ENCODE results near the gene BUB3.

Gene BUB3

DNA sequence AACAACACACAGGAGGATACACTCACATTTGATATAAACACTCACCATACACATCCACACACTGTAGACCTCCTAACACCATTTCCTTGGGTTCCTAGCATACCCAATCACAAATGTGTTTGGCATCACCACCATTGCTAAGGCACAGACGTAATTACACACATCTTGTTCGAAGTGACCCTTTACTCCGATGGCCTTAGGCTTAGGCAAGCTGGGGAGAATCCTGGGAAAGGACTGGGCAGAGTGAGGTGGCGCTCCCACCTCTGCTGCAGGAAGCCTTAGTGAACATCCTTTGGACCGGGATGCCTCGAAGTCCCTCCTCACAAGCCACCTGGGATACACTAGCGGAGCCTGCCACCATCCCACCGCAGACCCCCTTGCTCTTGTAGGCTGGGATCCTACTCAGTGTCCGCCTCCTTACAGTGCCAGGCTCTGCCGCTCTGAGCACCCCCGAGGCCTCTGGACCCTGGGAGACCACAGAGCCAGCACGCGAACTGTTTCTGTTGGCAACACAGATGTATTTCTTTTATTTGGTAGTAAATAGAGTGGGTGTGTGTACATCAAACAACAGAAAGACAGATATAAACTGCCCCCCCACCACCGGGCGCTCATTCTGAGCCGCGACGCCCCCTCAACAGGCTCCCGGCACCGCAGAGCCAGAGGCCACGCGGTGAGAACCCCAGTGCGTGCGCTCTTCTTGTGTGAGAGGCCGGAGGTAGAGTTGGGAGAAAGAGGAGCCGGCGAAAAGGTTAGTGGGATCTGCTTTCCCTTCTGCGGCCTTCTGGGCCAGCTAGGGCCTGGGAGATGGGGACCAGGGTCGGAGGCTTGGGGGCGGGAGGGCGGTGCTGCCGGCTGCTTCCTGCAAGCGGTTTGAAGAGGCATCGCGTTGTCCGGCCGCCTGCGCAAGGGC, 12.2 kb upstream of the BUB3 start:
- H3K27ac ChIP-seq (ENCODE audit: low read depth, low read length), result no peak overlapping the region
- no peaks in the 10 kb centered on the region for H3K9me3 ChIP-seq (ENCODE audit: control insufficient read depth in 1 of 2, low read length in 2 of 2)
- peaks cover 96 to 98% of the 10 kb centered on the region in 2 donors for H3K27me3 ChIP-seq (ENCODE audit: control insufficient read depth in 1 of 2, insufficient read depth in 2 of 2, low read length in 2 of 2)
- no peak overlapping the region for H3K4me3 ChIP-seq (ENCODE audit: low read depth in 1 of 2, low read length in 2 of 2)
- no peaks in the 10 kb centered on the region for H3K36me3 ChIP-seq (ENCODE audit: control insufficient read depth in 1 of 2, insufficient read depth in 2 of 2, low read length in 2 of 2)
- H3K9ac ChIP-seq (ENCODE audit: low read depth in 1 of 2, low read length in 2 of 2), result no peak overlapping the region
- peaks cover 0 to 17% of the 10 kb centered on the region in 2 donors for H3K4me1 ChIP-seq (ENCODE audit: control insufficient read depth in 1 of 2, insufficient read depth in 2 of 2, low read length in 2 of 2)

DNA sequence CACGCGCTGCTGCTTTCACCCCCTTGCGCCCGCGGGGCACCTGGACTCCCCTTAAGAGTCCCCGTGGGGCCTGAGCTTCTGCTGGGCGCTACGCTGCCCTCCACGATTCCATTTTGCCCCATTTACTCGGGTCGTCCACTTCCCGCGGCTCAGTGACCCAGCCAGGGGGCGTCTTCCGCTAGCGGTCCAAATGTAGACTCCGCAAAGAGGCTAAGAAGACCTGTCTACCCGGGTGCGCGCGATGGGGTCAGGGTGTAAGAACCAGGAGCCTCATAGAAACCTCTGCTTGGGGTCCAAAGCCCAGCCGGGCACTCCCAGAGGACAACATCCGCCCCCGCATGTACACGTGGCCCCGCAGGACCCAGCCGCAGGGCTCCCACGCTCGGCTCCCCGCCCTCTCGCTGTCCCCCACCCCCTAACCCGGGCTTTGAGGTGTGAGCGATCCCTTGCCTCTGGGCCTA, 11.5 kb upstream of the BUB3 start:
- H3K9ac ChIP-seq (ENCODE audit: low read depth in 1 of 2, low read length in 2 of 2), result no peak overlapping the region
- no peaks in the 10 kb centered on the region for H3K36me3 ChIP-seq (ENCODE audit: control insufficient read depth in 1 of 2, insufficient read depth in 2 of 2, low read length in 2 of 2)
- H3K4me3 ChIP-seq (ENCODE audit: low read depth in 1 of 2, low read length in 2 of 2), result no peak overlapping the region
- no peak overlapping the region for H3K27ac ChIP-seq (ENCODE audit: low read depth, low read length)
- peaks cover 96 to 98% of the 10 kb centered on the region in 2 donors for H3K27me3 ChIP-seq (ENCODE audit: control insufficient read depth in 1 of 2, insufficient read depth in 2 of 2, low read length in 2 of 2)
- no peaks in the 10 kb centered on the region for H3K9me3 ChIP-seq (ENCODE audit: control insufficient read depth in 1 of 2, low read length in 2 of 2)
- peaks cover 0 to 11% of the 10 kb centered on the region in 2 donors for H3K4me1 ChIP-seq (ENCODE audit: control insufficient read depth in 1 of 2, insufficient read depth in 2 of 2, low read length in 2 of 2)

DNA sequence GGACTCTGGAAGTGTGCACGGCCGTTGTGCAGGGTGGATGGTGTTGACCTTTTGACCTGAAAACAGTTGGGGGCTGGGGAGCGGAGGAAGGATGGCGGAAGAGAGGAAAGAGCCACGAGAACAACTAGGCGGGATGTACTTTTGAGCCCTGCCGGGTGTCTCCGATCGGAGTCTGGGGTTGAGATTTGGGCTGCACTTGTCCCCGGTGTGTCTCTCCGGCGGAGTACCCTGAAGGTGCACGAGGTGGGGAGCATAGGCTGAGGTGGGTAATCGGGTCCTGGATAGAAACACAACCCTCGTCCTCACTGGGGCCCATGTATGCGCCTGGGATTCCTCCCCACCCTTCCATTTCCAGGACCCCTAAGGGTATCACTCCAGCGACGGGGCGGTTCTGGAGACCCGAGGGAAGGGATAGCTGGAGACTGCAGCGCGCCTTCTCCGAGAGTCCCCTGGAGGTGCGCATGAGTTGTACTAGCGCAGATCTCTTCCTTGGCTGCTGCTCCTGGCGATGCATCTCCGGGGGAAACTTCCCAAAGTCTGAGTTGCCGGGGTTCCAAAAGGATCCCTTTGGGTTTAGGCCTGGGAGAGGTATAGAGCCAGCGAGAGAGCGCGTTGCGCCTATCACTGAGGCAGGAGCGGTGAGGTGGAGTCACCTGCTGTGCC, 10.9 kb upstream of the BUB3 start:
- Histone ChIP-seq H3K27ac (ENCODE audit: low read depth, low read length) (no peak overlapping the region), H3K9ac (ENCODE audit: low read depth in 1 of 2, low read length in 2 of 2) (no peak overlapping the region), H3K27me3 (ENCODE audit: control insufficient read depth in 1 of 2, insufficient read depth in 2 of 2, low read length in 2 of 2) (peaks cover 95 to 98% of the 10 kb centered on the region in 2 donors), H3K36me3 (ENCODE audit: control insufficient read depth in 1 of 2, insufficient read depth in 2 of 2, low read length in 2 of 2) (no peaks in the 10 kb centered on the region), H3K4me3 (ENCODE audit: low read depth in 1 of 2, low read length in 2 of 2) (no peak overlapping the region), H3K9me3 (ENCODE audit: control insufficient read depth in 1 of 2, low read length in 2 of 2) (no peaks in the 10 kb centered on the region), H3K4me1 (ENCODE audit: control insufficient read depth in 1 of 2, insufficient read depth in 2 of 2, low read length in 2 of 2) (peaks cover 0 to 11% of the 10 kb centered on the region in 2 donors)

DNA sequence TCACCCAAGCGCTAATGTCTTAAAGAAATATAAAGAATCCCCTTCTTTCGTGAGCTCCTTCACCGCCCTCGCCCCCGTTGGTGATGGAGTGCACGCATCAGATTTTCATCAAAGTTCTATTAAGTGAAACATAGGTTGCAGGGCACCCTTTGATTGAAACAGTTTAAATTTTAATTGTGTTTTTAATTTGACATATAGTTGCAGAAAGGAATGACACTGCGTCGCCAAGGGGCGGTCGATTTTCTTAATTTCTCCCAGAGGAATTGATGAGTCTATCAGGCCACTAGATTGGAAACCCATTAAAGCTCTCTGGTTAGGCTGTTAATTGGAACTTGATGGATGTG, 10.4 kb upstream of the BUB3 start:
- Histone ChIP-seq H3K9ac (ENCODE audit: low read depth in 1 of 2, low read length in 2 of 2) (no peak overlapping the region), H3K36me3 (ENCODE audit: control insufficient read depth in 1 of 2, insufficient read depth in 2 of 2, low read length in 2 of 2) (no peaks in the 10 kb centered on the region), H3K9me3 (ENCODE audit: control insufficient read depth in 1 of 2, low read length in 2 of 2) (no peaks in the 10 kb centered on the region), H3K4me3 (ENCODE audit: low read depth in 1 of 2, low read length in 2 of 2) (no peak overlapping the region), H3K27ac (ENCODE audit: low read depth, low read length) (no peak overlapping the region), H3K4me1 (ENCODE audit: control insufficient read depth in 1 of 2, insufficient read depth in 2 of 2, low read length in 2 of 2) (peaks cover 0 to 11% of the 10 kb centered on the region in 2 donors), H3K27me3 (ENCODE audit: control insufficient read depth in 1 of 2, insufficient read depth in 2 of 2, low read length in 2 of 2) (peaks cover 96 to 98% of the 10 kb centered on the region in 2 donors)

DNA sequence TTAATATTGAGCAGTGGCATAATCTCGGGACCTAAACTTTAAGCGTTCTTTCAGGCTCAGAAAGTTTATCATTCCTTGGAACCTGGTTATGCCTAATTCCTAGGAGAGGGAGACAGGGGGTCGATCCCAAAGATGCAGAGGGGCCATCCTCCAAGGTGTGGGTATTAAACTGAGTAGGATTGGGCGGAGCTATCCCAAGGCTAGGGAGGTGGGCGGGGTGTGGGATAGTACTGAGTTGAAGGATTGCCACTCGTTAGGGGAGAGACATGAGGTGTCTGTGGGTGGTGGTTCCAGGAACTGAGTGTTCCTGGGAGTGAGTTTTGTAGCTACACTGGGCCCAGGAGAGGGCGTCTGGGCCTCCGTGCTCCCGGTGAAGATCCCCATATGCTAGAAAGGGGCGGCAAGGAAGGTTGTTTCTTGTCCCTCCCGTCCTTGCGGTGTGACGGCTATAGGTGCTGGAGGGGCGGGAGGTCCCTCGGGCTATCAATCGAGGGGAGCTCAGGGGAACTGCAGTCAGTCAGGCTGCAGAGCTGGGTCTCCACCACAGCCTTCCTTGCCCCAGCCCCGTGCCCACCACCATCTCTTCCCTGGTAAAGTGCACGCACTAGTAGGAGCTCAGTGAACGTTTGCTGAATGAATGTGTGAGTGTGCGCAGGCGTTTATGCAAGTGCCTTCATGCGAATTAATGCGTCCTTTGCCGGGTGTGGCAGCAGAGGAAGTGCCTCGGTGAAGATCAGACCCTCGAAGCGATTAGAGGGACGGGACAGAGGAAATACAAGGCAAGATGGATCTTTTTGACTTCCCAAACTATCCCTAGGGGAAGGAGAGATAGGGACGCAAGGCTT, 9.3 kb upstream of the BUB3 start:
- Histone ChIP-seq H3K36me3 (ENCODE audit: control insufficient read depth in 1 of 2, insufficient read depth in 2 of 2, low read length in 2 of 2) (no peaks in the 10 kb centered on the region), H3K27me3 (ENCODE audit: control insufficient read depth in 1 of 2, insufficient read depth in 2 of 2, low read length in 2 of 2) (peaks cover 97 to 98% of the 10 kb centered on the region in 2 donors)

DNA sequence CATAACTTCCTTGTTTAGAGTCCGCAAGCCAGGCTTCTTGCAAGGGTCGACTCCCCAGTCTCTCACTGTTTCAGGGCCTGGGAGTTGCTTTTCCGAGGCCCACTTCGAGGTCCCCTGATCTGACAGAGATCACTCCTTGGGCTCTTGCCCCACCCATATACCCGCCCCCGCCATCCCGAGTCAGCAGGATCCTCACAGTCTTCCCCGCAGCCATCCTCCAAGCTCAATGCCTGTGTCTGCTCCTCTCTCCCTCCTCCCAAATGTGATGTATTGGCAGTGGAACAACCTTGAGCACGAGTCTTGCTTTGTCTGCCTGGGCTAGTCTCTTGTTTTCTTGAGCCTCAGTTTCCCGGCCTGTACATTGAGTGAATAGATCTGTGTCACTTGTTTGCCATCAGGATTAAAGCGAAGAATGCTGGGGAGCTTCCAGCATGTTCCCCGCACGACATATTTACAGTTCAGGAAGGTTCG, 8.6 kb upstream of the BUB3 start:
- Histone ChIP-seq H3K9ac (ENCODE audit: low read depth in 1 of 2, low read length in 2 of 2) (no peak overlapping the region), H3K4me1 (ENCODE audit: control insufficient read depth in 1 of 2, insufficient read depth in 2 of 2, low read length in 2 of 2) (peaks cover 11 to 13% of the 10 kb centered on the region in 2 donors), H3K36me3 (ENCODE audit: control insufficient read depth in 1 of 2, insufficient read depth in 2 of 2, low read length in 2 of 2) (no peaks in the 10 kb centered on the region), H3K27me3 (ENCODE audit: control insufficient read depth in 1 of 2, insufficient read depth in 2 of 2, low read length in 2 of 2) (peaks cover 97 to 98% of the 10 kb centered on the region in 2 donors), H3K9me3 (ENCODE audit: control insufficient read depth in 1 of 2, low read length in 2 of 2) (no peaks in the 10 kb centered on the region), H3K27ac (ENCODE audit: low read depth, low read length) (no peak overlapping the region), H3K4me3 (ENCODE audit: low read depth in 1 of 2, low read length in 2 of 2) (peak overlapping the region in 1 of 2 donors; percentile 22)

More for the DNA sequence above, 9.3 kb upstream of the BUB3 start:
- Histone ChIP-seq H3K9ac (ENCODE audit: low read depth in 1 of 2, low read length in 2 of 2) (no peak overlapping the region), H3K9me3 (ENCODE audit: control insufficient read depth in 1 of 2, low read length in 2 of 2) (no peaks in the 10 kb centered on the region), H3K27ac (ENCODE audit: low read depth, low read length) (no peak overlapping the region), H3K4me3 (ENCODE audit: low read depth in 1 of 2, low read length in 2 of 2) (no peak overlapping the region), H3K4me1 (ENCODE audit: control insufficient read depth in 1 of 2, insufficient read depth in 2 of 2, low read length in 2 of 2) (peaks cover 7 to 10% of the 10 kb centered on the region in 2 donors)

DNA sequence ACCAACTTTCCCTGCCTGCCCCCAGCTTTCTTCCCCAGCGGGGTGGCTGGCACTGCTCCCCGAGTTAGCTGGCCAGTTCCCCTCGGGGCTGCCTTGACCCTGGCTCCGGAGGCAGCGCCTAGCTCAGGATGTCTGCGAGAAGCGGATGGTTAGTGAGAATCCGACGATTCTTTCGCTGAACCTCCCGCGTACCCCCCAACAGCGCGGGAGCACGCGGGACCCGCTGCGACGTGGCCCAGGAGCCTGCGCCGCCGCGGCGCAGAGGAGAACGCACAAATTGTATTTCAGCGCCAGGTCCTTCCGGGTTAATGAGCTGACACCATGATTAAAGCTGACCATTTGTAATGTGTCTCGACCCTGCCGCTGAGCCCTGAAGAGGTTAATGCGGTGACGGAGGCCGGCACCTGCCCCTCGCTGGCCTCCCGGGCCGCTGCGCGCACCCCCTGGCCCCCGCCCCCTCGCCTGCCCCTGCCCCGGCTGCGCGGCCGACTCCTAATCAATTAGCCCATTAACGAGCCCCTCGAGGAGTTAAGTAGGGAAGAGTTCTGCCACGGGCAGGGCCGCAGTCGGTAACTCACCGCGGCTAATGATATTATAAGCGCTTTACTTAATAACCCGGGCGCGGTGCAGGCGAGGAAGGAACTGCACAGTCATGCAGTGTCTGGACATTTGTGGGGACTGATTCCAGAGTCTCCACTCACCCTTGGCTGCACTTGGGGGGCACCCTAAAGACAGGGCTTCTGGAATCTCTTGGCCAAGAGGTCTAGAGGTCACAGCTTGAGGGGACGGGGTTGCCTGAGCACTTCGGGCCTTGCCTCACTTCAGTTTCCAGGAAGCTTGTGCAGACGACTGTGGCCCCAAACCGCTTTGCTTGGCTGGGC, 7.9 kb upstream of the BUB3 start:
- peaks cover 16 to 20% of the 10 kb centered on the region in 2 donors for H3K4me1 ChIP-seq (ENCODE audit: control insufficient read depth in 1 of 2, insufficient read depth in 2 of 2, low read length in 2 of 2)
- peaks cover 97 to 98% of the 10 kb centered on the region in 2 donors for H3K27me3 ChIP-seq (ENCODE audit: control insufficient read depth in 1 of 2, insufficient read depth in 2 of 2, low read length in 2 of 2)
- no peaks in the 10 kb centered on the region for H3K9me3 ChIP-seq (ENCODE audit: control insufficient read depth in 1 of 2, low read length in 2 of 2)
- no peak overlapping the region for H3K9ac ChIP-seq (ENCODE audit: low read depth in 1 of 2, low read length in 2 of 2)
- peak overlapping the region in 1 of 2 donors; percentile 22 for H3K4me3 ChIP-seq (ENCODE audit: low read depth in 1 of 2, low read length in 2 of 2)
- no peaks in the 10 kb centered on the region for H3K36me3 ChIP-seq (ENCODE audit: control insufficient read depth in 1 of 2, insufficient read depth in 2 of 2, low read length in 2 of 2)
- no peak overlapping the region for H3K27ac ChIP-seq (ENCODE audit: low read depth, low read length)

DNA sequence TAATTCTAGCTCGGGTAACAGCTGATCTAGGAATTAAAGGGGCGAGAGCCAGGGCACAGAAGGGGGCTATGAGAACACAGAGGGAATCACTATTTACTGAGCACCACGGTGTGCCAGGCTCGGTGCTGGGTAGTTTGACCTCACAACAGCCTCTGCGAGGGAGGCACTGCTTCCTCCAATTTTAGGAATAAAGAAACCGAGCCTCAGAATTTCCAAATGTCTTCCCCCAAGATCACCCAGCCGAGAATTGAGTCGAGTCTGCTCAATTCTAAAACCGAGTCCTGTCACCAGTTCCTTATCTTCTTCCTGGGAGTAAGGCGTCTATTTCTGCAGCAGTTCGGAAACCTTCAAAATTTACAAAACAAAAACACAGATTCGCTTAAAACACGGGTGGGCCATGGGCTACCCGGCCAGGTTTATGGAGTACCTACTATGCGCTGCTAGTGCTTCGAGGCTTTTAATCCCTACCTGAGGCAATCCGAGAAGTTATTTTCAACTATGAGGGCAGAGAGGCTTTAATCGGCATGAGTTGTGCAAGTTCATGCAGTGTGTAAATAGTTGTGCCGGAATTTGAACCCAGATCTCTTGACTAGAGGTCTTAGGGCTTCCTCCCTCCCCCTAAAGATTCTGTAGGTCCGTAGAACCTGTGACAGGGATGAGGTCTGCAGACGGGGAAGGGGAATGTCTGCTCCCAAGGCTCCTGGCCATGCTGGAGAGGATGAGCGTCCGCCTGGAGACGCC, 7.1 kb upstream of the BUB3 start:
- peaks cover 21 to 22% of the 10 kb centered on the region in 2 donors for H3K4me1 ChIP-seq (ENCODE audit: control insufficient read depth in 1 of 2, insufficient read depth in 2 of 2, low read length in 2 of 2)
- peaks cover 97 to 98% of the 10 kb centered on the region in 2 donors for H3K27me3 ChIP-seq (ENCODE audit: control insufficient read depth in 1 of 2, insufficient read depth in 2 of 2, low read length in 2 of 2)

More for the DNA sequence above, 7.1 kb upstream of the BUB3 start:
- Histone ChIP-seq H3K36me3 (ENCODE audit: control insufficient read depth in 1 of 2, insufficient read depth in 2 of 2, low read length in 2 of 2) (no peaks in the 10 kb centered on the region), H3K9ac (ENCODE audit: low read depth in 1 of 2, low read length in 2 of 2) (no peak overlapping the region), H3K27ac (ENCODE audit: low read depth, low read length) (no peak overlapping the region), H3K4me3 (ENCODE audit: low read depth in 1 of 2, low read length in 2 of 2) (no peak overlapping the region), H3K9me3 (ENCODE audit: control insufficient read depth in 1 of 2, low read length in 2 of 2) (no peaks in the 10 kb centered on the region)

Measured in duodenal mucosa (tissue), 2 donors.